MCF 10A (cell line): ENCODE measurements around the gene ARTN. TPM values are rescaled to one million over a fixed set of nuclear protein-coding genes. Genes with fewer than 3 reads are reported as not detected.
A peak's percentile ranks its signal among the peaks of the same experiment; 100 is the strongest.

ENCODE experiments used
- BruUV-seq: library from RNA; stranded (reverse); fragments of 400-500 nt; replicated peaks from 2 replicates; lab custom pipeline; 2021; lab: Mats Ljungman, UMichigan
- CTCF ChIA-PET: fragments of 300-600 bp; sonication (Branson Sonifier 250); formaldehyde crosslinking; extraction: SDS; loops from one replicate; lab custom pipeline; 2021; ENCODE audit warnings: antibody characterized with exemption, inconsistent platforms; lab: Yijun Ruan, JAX
- POLR2A ChIA-PET: fragments of 300-600, 350-650 bp; sonication (Branson Sonifier 250); formaldehyde crosslinking; extraction: SDS; loops from one replicate; lab custom pipeline; 2020; ENCODE audit warnings: antibody characterized with exemption, inconsistent platforms; lab: Yijun Ruan, JAX
- DNase-seq: peaks from one replicate; pipeline ENCODE4 v3.0.0-alpha.2; 2018; ENCODE audit not compliant: unreplicated experiment
- H3K27ac Mint-ChIP-seq: one replicate; pipeline ENCODE4 v1.8.0; 2022; ENCODE audit warnings: mild to moderate bottlenecking, low read depth, mixed read lengths; ENCODE audit not compliant: unreplicated experiment
- H3K27me3 Mint-ChIP-seq: one replicate; pipeline ENCODE4 v1.8.0; 2022; ENCODE audit warnings: mixed read lengths; ENCODE audit not compliant: insufficient read depth, unreplicated experiment
- H3K36me3 Mint-ChIP-seq: one replicate; pipeline ENCODE4 v1.8.0; 2022; ENCODE audit warnings: mild to moderate bottlenecking, moderate library complexity, mixed read lengths; ENCODE audit not compliant: insufficient read depth, unreplicated experiment
- H3K4me1 Mint-ChIP-seq: one replicate; pipeline ENCODE4 v1.8.0; 2022; ENCODE audit warnings: mixed read lengths; ENCODE audit not compliant: insufficient read depth, unreplicated experiment
- H3K4me3 Mint-ChIP-seq: one replicate; pipeline ENCODE4 v1.8.0; 2022; ENCODE audit warnings: mild to moderate bottlenecking, moderate library complexity, mixed read lengths; ENCODE audit not compliant: unreplicated experiment
- H3K9me3 Mint-ChIP-seq: one replicate; pipeline ENCODE4 v1.8.0; 2022; ENCODE audit warnings: mixed read lengths; ENCODE audit not compliant: unreplicated experiment
- CTCF ChIP-seq: fragments of 200-600 bp; IDR thresholded peaks from one replicate; pipeline ENCODE4 v1.8.0; 2022; ENCODE audit warnings: antibody characterized with exemption, mild to moderate bottlenecking; ENCODE audit not compliant: unreplicated experiment
- intact Hi-C: fragments of 100-400 bp; cut with micrococcal nuclease; formaldehyde crosslinking; loops from 2 replicates; pipeline ENCODE4 v1.14.1; 2022
- total RNA-seq: library from RNA; stranded (reverse); gene quantifications from 2 replicates; pipeline ENCODE4 v1.2.3, GENCODE V29; 2022

Gene ARTN
- total RNA-seq, 1 experiment from 2014 or later = 1.9 TPM

GRCh38 chr1:43930168-43930948, 3.2 kb upstream of the ARTN start:
- intact Hi-C loops = loop anchor here (10.0 kb wide), 2 partner anchors 76 to 696 kb away; no protein-coding TSS in a partner anchor
- H3K27me3 Mint-ChIP-seq = no peaks in the 10 kb centered on the region
- H3K27ac Mint-ChIP-seq = no peak overlapping the region
- peaks cover 27% of the 10 kb centered on the region for H3K4me1 Mint-ChIP-seq
- peak; percentile 41 for DNase-seq
- no peak overlapping the region for H3K4me3 Mint-ChIP-seq
- no TSS peak for BruUV-seq
- ChIA-PET POLR2A (interaction anchor here (0.9 to 3.3 kb wide), 6 partner anchors 11 to 166 kb away, joined by 3 to 13 read pairs (median 8); partner anchors contain the start of genes ATP6V0B and IPO13), CTCF (interaction anchor here (0.6 to 13.0 kb wide), 8 partner anchors 10 to 164 kb away, joined by 3 to 369 read pairs (median 4); no protein-coding TSS in a partner anchor)
- H3K9me3 Mint-ChIP-seq = peaks cover 14% of the 10 kb centered on the region
- peak; percentile 29 for TF ChIP-seq CTCF
- H3K36me3 Mint-ChIP-seq = no peaks in the 10 kb centered on the region

- peaks cover 27% of the 10 kb centered on the region for H3K4me1 Mint-ChIP-seq
- no peak overlapping the region for H3K4me3 Mint-ChIP-seq
- CTCF ChIA-PET = interaction anchor here (0.6 to 13.0 kb wide), 7 partner anchors 9 to 164 kb away, joined by 3 to 369 read pairs (median 4); no protein-coding TSS in a partner anchor
- no peaks in the 10 kb centered on the region for H3K36me3 Mint-ChIP-seq
- no TSS peak for BruUV-seq
- peaks cover 9% of the 10 kb centered on the region for H3K9me3 Mint-ChIP-seq
- intact Hi-C loops = loop anchor here (10.0 kb wide), 2 partner anchors 76 to 696 kb away; no protein-coding TSS in a partner anchor
- DNase-seq = peak; percentile 44
- no peak for TF ChIP-seq CTCF
- POLR2A ChIA-PET = interaction anchor here (1.0 to 3.3 kb wide), 4 partner anchors 15 to 167 kb away, joined by 3 to 13 read pairs (median 12); partner anchors contain the start of gene IPO13
- H3K27ac Mint-ChIP-seq = no peak overlapping the region
- H3K27me3 Mint-ChIP-seq = no peaks in the 10 kb centered on the region
Measured at GRCh38 chr1:43930949-43931275, 2.7 kb upstream of the ARTN start.

- H3K4me1 Mint-ChIP-seq = peaks cover 27% of the 10 kb centered on the region
- ChIA-PET CTCF (interaction anchor here (0.6 to 13.0 kb wide), 4 partner anchors 14 to 165 kb away, joined by 3 to 369 read pairs (median 4); no protein-coding TSS in a partner anchor), POLR2A (interaction anchor here (0.6 to 3.3 kb wide), 7 partner anchors 14 to 280 kb away, joined by 3 to 34 read pairs (median 3); partner anchors contain the start of gene IPO13)
- no peak overlapping the region for H3K27ac Mint-ChIP-seq
- H3K4me3 Mint-ChIP-seq = no peak overlapping the region
- no peak for TF ChIP-seq CTCF
- H3K36me3 Mint-ChIP-seq = no peaks in the 10 kb centered on the region
- H3K27me3 Mint-ChIP-seq = no peaks in the 10 kb centered on the region
- BruUV-seq = no TSS peak
- no peak for DNase-seq
- H3K9me3 Mint-ChIP-seq = peaks cover 7% of the 10 kb centered on the region
- intact Hi-C loops = loop anchor here (10.0 kb wide), 2 partner anchors 77 to 697 kb away; no protein-coding TSS in a partner anchor
Measured at GRCh38 chr1:43931711-43932660, 1.6 kb upstream of the ARTN start.
